Stimulated activated CD4-positive, alpha-beta T cell treated with anti-CD3 and anti-CD28 coated beads, Interleukin-2, amount 100 ng/mL, for 24 hours (primary cell): Measurements from ENCODE around the gene PAM.
"Not testable (repeated sequence)": the region's sequence is repeated elsewhere in the genome, so short reads cannot be mapped to it uniquely, and the experiment has no call there.

Experiments used
- DNase-seq, 2 donors: peaks; one replicate each; pipeline ENCODE4 v3.0.0-alpha.2; 2020

The PAM gene

GRCh38 chr5:102905056-102905455 lies 150.0 kb downstream of the PAM start:
- no peak for DNase-seq

- not testable (repeated sequence) for DNase-seq
Measured at GRCh38 chr5:102907099-102907498, 152.0 kb downstream of the PAM start.

- no peak for DNase-seq
Measured at GRCh38 chr5:102910240-102911226, 155.4 kb downstream of the PAM start.

- no peak for DNase-seq
Measured at GRCh38 chr5:102911973-102912372, 156.9 kb downstream of the PAM start.

GRCh38 chr5:102916109-102916508 lies 161.0 kb downstream of the PAM start:
- DNase-seq: no peak

GRCh38 chr5:102918986-102919610 lies 164.0 kb downstream of the PAM start:
- DNase-seq: no peak

- no peak for DNase-seq
Measured at GRCh38 chr5:102920762-102921161, 165.7 kb downstream of the PAM start.

- no peak for DNase-seq
Measured at GRCh38 chr5:102921341-102922044, 166.4 kb downstream of the PAM start.

- DNase-seq: no peak
Measured at GRCh38 chr5:102922111-102922720, 167.1 kb downstream of the PAM start.

- DNase-seq: no peak
Measured at GRCh38 chr5:102922799-102923477, 167.8 kb downstream of the PAM start.

GRCh38 chr5:102924963-102925362 lies 169.9 kb downstream of the PAM start:
- no peak for DNase-seq

GRCh38 chr5:102927007-102927406 lies 171.9 kb downstream of the PAM start:
- DNase-seq: no peak

GRCh38 chr5:102930244-102930643 lies 175.1 kb downstream of the PAM start:
- DNase-seq: no peak

- DNase-seq: no peak
Measured at GRCh38 chr5:102931085-102931725, 176.1 kb downstream of the PAM start.

GRCh38 chr5:102932781-102933180 lies 177.7 kb downstream of the PAM start:
- DNase-seq: no peak

GRCh38 chr5:102933316-102933715 lies 178.2 kb downstream of the PAM start:
- DNase-seq: no peak

GRCh38 chr5:102933721-102934459 lies 178.8 kb downstream of the PAM start:
- no peak for DNase-seq

- DNase-seq: no peak
Measured at GRCh38 chr5:102937894-102938293, 182.8 kb downstream of the PAM start.

- DNase-seq: no peak
Measured at GRCh38 chr5:102941111-102941510, 186.0 kb downstream of the PAM start.

- DNase-seq: no peak
Measured at GRCh38 chr5:102946414-102946813, 191.3 kb downstream of the PAM start.

GRCh38 chr5:102946971-102947370 lies 191.9 kb downstream of the PAM start:
- no peak for DNase-seq
